ENCODE measurements around the gene EBLN2. TPM values are rescaled to one million over a fixed set of nuclear protein-coding genes. Genes with fewer than 3 reads are reported as not detected.
A peak's percentile ranks its signal among the peaks of the same experiment; 100 is the strongest.
"Not testable (repeated sequence)": the region's sequence is repeated elsewhere in the genome, so short reads cannot be mapped to it uniquely, and the experiment has no call there.

EBLN2 gene
- total and polyA plus RNA-seq, 4 donors: 0.92 to 7.8 (median 5.1) TPM; not detected in 1

GRCh38 chr3:73049319-73049718 is 12.1 kb upstream of the EBLN2 start:
- Histone ChIP-seq H3K4me1 (ENCODE audit: control insufficient read depth in 1 of 2, insufficient read depth in 2 of 2, low read length in 2 of 2) (no peaks in the 10 kb centered on the region), H3K36me3 (ENCODE audit: control insufficient read depth in 1 of 2, insufficient read depth in 2 of 2, low read length in 1 of 2) (no peaks in the 10 kb centered on the region), H3K4me3 (ENCODE audit: low read length in 2 of 2) (no peak overlapping the region), H3K27ac (ENCODE audit: low read depth in 1 of 2, low read length in 2 of 2) (no peak overlapping the region), H3K27me3 (ENCODE audit: control insufficient read depth in 1 of 2, insufficient read depth in 2 of 2, low read length in 1 of 2) (no peaks in the 10 kb centered on the region), H3K9me3 (ENCODE audit: control insufficient read depth, low read length) (no peaks in the 10 kb centered on the region)
- ATAC-seq (ENCODE audit: low FRiP score) (no peak), DNase-seq (no peak)
- WGBS, 2 donors: 83 to 84% methylated on average over 10 of the region's 10 CpGs
- intact Hi-C loops (cut with DNase I): no loop called here

- Histone ChIP-seq H3K27ac (ENCODE audit: low read depth in 1 of 2, low read length in 2 of 2) (no peak overlapping the region), H3K4me3 (ENCODE audit: low read length in 2 of 2) (no peak overlapping the region), H3K4me1 (ENCODE audit: control insufficient read depth in 1 of 2, insufficient read depth in 2 of 2, low read length in 2 of 2) (no peaks in the 10 kb centered on the region), H3K27me3 (ENCODE audit: control insufficient read depth in 1 of 2, insufficient read depth in 2 of 2, low read length in 1 of 2) (no peaks in the 10 kb centered on the region), H3K36me3 (ENCODE audit: control insufficient read depth in 1 of 2, insufficient read depth in 2 of 2, low read length in 1 of 2) (no peaks in the 10 kb centered on the region), H3K9me3 (ENCODE audit: control insufficient read depth, low read length) (no peaks in the 10 kb centered on the region)
- intact Hi-C loops (cut with DNase I): loop anchor here (5.0 to 10.0 kb wide), 4 partner anchors 58 to 648 kb away; partner anchors contain the start of genes PPP4R2 (in 1 of the 2) and SHQ1 (in 1 of the 2)
- 63 to 72% methylated on average over 2 of the region's 2 CpGs for WGBS, 2 donors
- no peak for ATAC-seq (ENCODE audit: low FRiP score)
- DNase-seq: no peak
Measured at GRCh38 chr3:73052857-73053256, 8.6 kb upstream of the EBLN2 start.

- Histone ChIP-seq H3K27ac (ENCODE audit: low read depth in 1 of 2, low read length in 2 of 2) (no peak overlapping the region), H3K9me3 (ENCODE audit: control insufficient read depth, low read length) (no peaks in the 10 kb centered on the region), H3K36me3 (ENCODE audit: control insufficient read depth in 1 of 2, insufficient read depth in 2 of 2, low read length in 1 of 2) (no peaks in the 10 kb centered on the region), H3K4me3 (ENCODE audit: low read length in 2 of 2) (no peak overlapping the region), H3K4me1 (ENCODE audit: control insufficient read depth in 1 of 2, insufficient read depth in 2 of 2, low read length in 2 of 2) (no peaks in the 10 kb centered on the region), H3K27me3 (ENCODE audit: control insufficient read depth in 1 of 2, insufficient read depth in 2 of 2, low read length in 1 of 2) (no peaks in the 10 kb centered on the region)
- ATAC-seq (ENCODE audit: low FRiP score): no peak
- WGBS, 2 donors: 62 to 70% methylated on average over 8 of the region's 8 CpGs
- no peak for DNase-seq
- intact Hi-C loops (cut with DNase I): loop anchor here (5.0 to 10.0 kb wide), 4 partner anchors 61 to 651 kb away; partner anchors contain the start of genes PPP4R2 (in 1 of the 2) and SHQ1 (in 1 of the 2)
Measured at GRCh38 chr3:73055583-73055982, 5.9 kb upstream of the EBLN2 start.

- H3K36me3 ChIP-seq (ENCODE audit: control insufficient read depth in 1 of 2, insufficient read depth in 2 of 2, low read length in 1 of 2): no peaks in the 10 kb centered on the region
- H3K4me1 ChIP-seq (ENCODE audit: control insufficient read depth in 1 of 2, insufficient read depth in 2 of 2, low read length in 2 of 2): no peaks in the 10 kb centered on the region
- H3K4me3 ChIP-seq (ENCODE audit: low read length in 2 of 2): no peak overlapping the region
- intact Hi-C loops (cut with DNase I): loop anchor here (5.0 to 10.0 kb wide), 4 partner anchors 61 to 651 kb away; partner anchors contain the start of genes PPP4R2 (in 1 of the 2) and SHQ1 (in 1 of the 2)
- DNase-seq (no peak), ATAC-seq (ENCODE audit: low FRiP score) (peak; percentile 70)
- WGBS, 2 donors: 22 to 23% methylated on average over 5 of the region's 5 CpGs
- no peak overlapping the region for H3K27ac ChIP-seq (ENCODE audit: low read depth in 1 of 2, low read length in 2 of 2)
- H3K9me3 ChIP-seq (ENCODE audit: control insufficient read depth, low read length): no peaks in the 10 kb centered on the region
- H3K27me3 ChIP-seq (ENCODE audit: control insufficient read depth in 1 of 2, insufficient read depth in 2 of 2, low read length in 1 of 2): no peaks in the 10 kb centered on the region
Measured at GRCh38 chr3:73056014-73056844, 5.2 kb upstream of the EBLN2 start.

- ATAC-seq (ENCODE audit: low FRiP score) (no peak), DNase-seq (no peak)
- intact Hi-C loops (cut with DNase I): loop anchor here (5.0 to 10.0 kb wide), 4 partner anchors 62 to 652 kb away; partner anchors contain the start of genes PPP4R2 (in 1 of the 2) and SHQ1 (in 1 of the 2)
- Histone ChIP-seq H3K27me3 (ENCODE audit: control insufficient read depth in 1 of 2, insufficient read depth in 2 of 2, low read length in 1 of 2) (no peaks in the 10 kb centered on the region), H3K4me3 (ENCODE audit: low read length in 2 of 2) (no peak overlapping the region), H3K27ac (ENCODE audit: low read depth in 1 of 2, low read length in 2 of 2) (no peak overlapping the region), H3K9me3 (ENCODE audit: control insufficient read depth, low read length) (no peaks in the 10 kb centered on the region), H3K36me3 (ENCODE audit: control insufficient read depth in 1 of 2, insufficient read depth in 2 of 2, low read length in 1 of 2) (no peaks in the 10 kb centered on the region), H3K4me1 (ENCODE audit: control insufficient read depth in 1 of 2, insufficient read depth in 2 of 2, low read length in 2 of 2) (no peaks in the 10 kb centered on the region)
Measured at GRCh38 chr3:73056845-73057150, 4.7 kb upstream of the EBLN2 start.

- H3K4me1 ChIP-seq (ENCODE audit: control insufficient read depth in 1 of 2, insufficient read depth in 2 of 2, low read length in 2 of 2): no peaks in the 10 kb centered on the region
- ATAC-seq (ENCODE audit: low FRiP score) (no peak), DNase-seq (no peak)
- no peak overlapping the region for H3K4me3 ChIP-seq (ENCODE audit: low read length in 2 of 2)
- no peaks in the 10 kb centered on the region for H3K9me3 ChIP-seq (ENCODE audit: control insufficient read depth, low read length)
- WGBS, 2 donors: 88 to 93% methylated on average over 1 of the region's 1 CpG
- peaks cover 0 to 3% of the 10 kb centered on the region in 2 donors for H3K36me3 ChIP-seq (ENCODE audit: control insufficient read depth in 1 of 2, insufficient read depth in 2 of 2, low read length in 1 of 2)
- no peaks in the 10 kb centered on the region for H3K27me3 ChIP-seq (ENCODE audit: control insufficient read depth in 1 of 2, insufficient read depth in 2 of 2, low read length in 1 of 2)
- intact Hi-C loops (cut with DNase I): loop anchor here in 1 of 2 donors (10.0 kb wide), 1 partner anchor 216 kb away; the partner anchor contains the start of gene SHQ1
- H3K27ac ChIP-seq (ENCODE audit: low read depth in 1 of 2, low read length in 2 of 2): no peak overlapping the region
Measured at GRCh38 chr3:73060302-73060723, 1.1 kb upstream of the EBLN2 start.

GRCh38 chr3:73066243-73066642 is 4.8 kb downstream of the EBLN2 start:
- intact Hi-C loops (cut with DNase I): loop anchor here in 1 of 2 donors (10.0 kb wide), 1 partner anchor 221 kb away; the partner anchor contains the start of gene SHQ1
- not testable (repeated sequence) for H3K9me3 ChIP-seq (ENCODE audit: control insufficient read depth, low read length); H3K27me3 ChIP-seq (ENCODE audit: control insufficient read depth in 1 of 2, insufficient read depth in 2 of 2, low read length in 1 of 2); H3K27ac ChIP-seq (ENCODE audit: low read depth in 1 of 2, low read length in 2 of 2); DNase-seq; H3K4me3 ChIP-seq (ENCODE audit: low read length in 2 of 2); H3K36me3 ChIP-seq (ENCODE audit: control insufficient read depth in 1 of 2, insufficient read depth in 2 of 2, low read length in 1 of 2); ATAC-seq (ENCODE audit: low FRiP score); H3K4me1 ChIP-seq (ENCODE audit: control insufficient read depth in 1 of 2, insufficient read depth in 2 of 2, low read length in 2 of 2)

- WGBS, 2 donors: 35 to 58% methylated on average over 3 of the region's 3 CpGs
- no peak overlapping the region for H3K27ac ChIP-seq (ENCODE audit: low read depth in 1 of 2, low read length in 2 of 2)
- no peaks in the 10 kb centered on the region for H3K9me3 ChIP-seq (ENCODE audit: control insufficient read depth, low read length)
- no peak overlapping the region for H3K4me3 ChIP-seq (ENCODE audit: low read length in 2 of 2)
- no peaks in the 10 kb centered on the region for H3K27me3 ChIP-seq (ENCODE audit: control insufficient read depth in 1 of 2, insufficient read depth in 2 of 2, low read length in 1 of 2)
- no peak for ATAC-seq (ENCODE audit: low FRiP score)
- intact Hi-C loops (cut with DNase I): loop anchor here in 1 of 2 donors (10.0 kb wide), 1 partner anchor 224 kb away; the partner anchor contains the start of gene SHQ1
- peaks cover 0 to 2% of the 10 kb centered on the region in 2 donors for H3K36me3 ChIP-seq (ENCODE audit: control insufficient read depth in 1 of 2, insufficient read depth in 2 of 2, low read length in 1 of 2)
- peaks cover 0 to 3% of the 10 kb centered on the region in 2 donors for H3K4me1 ChIP-seq (ENCODE audit: control insufficient read depth in 1 of 2, insufficient read depth in 2 of 2, low read length in 2 of 2)
- no peak for DNase-seq
Measured at GRCh38 chr3:73068419-73068818, 7.0 kb downstream of the EBLN2 start.

GRCh38 chr3:73069187-73069586 is 7.7 kb downstream of the EBLN2 start:
- intact Hi-C loops (cut with DNase I): loop anchor here in 1 of 2 donors (10.0 kb wide), 1 partner anchor 224 kb away; the partner anchor contains the start of gene SHQ1
- ATAC-seq (ENCODE audit: low FRiP score) (no peak), DNase-seq (no peak)
- H3K27me3 ChIP-seq (ENCODE audit: control insufficient read depth in 1 of 2, insufficient read depth in 2 of 2, low read length in 1 of 2): no peaks in the 10 kb centered on the region
- H3K27ac ChIP-seq (ENCODE audit: low read depth in 1 of 2, low read length in 2 of 2): no peak overlapping the region
- no peaks in the 10 kb centered on the region for H3K9me3 ChIP-seq (ENCODE audit: control insufficient read depth, low read length)
- WGBS, 2 donors: 93% methylated on average over 5 of the region's 5 CpGs
- H3K4me3 ChIP-seq (ENCODE audit: low read length in 2 of 2): no peak overlapping the region
- H3K36me3 ChIP-seq (ENCODE audit: control insufficient read depth in 1 of 2, insufficient read depth in 2 of 2, low read length in 1 of 2): peaks cover 0 to 2% of the 10 kb centered on the region in 2 donors
- peaks cover 0 to 3% of the 10 kb centered on the region in 2 donors for H3K4me1 ChIP-seq (ENCODE audit: control insufficient read depth in 1 of 2, insufficient read depth in 2 of 2, low read length in 2 of 2)

Data from aorta (tissue), 5 donors.